Smooth muscle cell of the umbilical artery (primary cell): ENCODE measurements around the gene HOXB3. TPM values are rescaled to one million over a fixed set of nuclear protein-coding genes. Genes with fewer than 3 reads are reported as not detected.

ENCODE experiments used
- total RNA-seq: library from RNA; depleted of rRNA; stranded (reverse); fragments of >200 nt; gene quantifications from 2 replicates; pipeline ENCODE4 v1.2.3, GENCODE V29; 2014

The HOXB3 gene
- total RNA-seq = 5.6 and 8.4 TPM in 2 replicates

GRCh38 chr17:48589831-48590606 is at the start of gene HOXB3:
TSS of gene HOXB3 (minus strand) at chr17:48590241. CDS start at chr17:48552474, 37,767 bp downstream.

GRCh38 chr17:48626245-48627117 is 36.4 kb upstream of the HOXB3 start, which contains the start of gene HOXB9:
TSS of gene HOXB9 (minus strand) at chr17:48626358. CDS start at chr17:48626269, 89 bp downstream.

GRCh38 chr17:48615047-48615962 is 25.3 kb upstream of the HOXB3 start, which contains the start of gene HOXB8:
TSS of gene HOXB8 (minus strand) at chr17:48615292. CDS start at chr17:48614704, 588 bp downstream.

GRCh38 chr17:48610282-48611211 is 20.5 kb upstream of the HOXB3 start, which contains the start of gene HOXB7:
TSS of gene HOXB7 (minus strand) at chr17:48611017. CDS start at chr17:48610918, 99 bp downstream.

GRCh38 chr17:48604770-48605329 is 14.8 kb upstream of the HOXB3 start, which contains the start of gene HOXB6:
TSS of gene HOXB6 (minus strand) at chr17:48604986. CDS start at chr17:48598150, 6,836 bp downstream.

DNA sequence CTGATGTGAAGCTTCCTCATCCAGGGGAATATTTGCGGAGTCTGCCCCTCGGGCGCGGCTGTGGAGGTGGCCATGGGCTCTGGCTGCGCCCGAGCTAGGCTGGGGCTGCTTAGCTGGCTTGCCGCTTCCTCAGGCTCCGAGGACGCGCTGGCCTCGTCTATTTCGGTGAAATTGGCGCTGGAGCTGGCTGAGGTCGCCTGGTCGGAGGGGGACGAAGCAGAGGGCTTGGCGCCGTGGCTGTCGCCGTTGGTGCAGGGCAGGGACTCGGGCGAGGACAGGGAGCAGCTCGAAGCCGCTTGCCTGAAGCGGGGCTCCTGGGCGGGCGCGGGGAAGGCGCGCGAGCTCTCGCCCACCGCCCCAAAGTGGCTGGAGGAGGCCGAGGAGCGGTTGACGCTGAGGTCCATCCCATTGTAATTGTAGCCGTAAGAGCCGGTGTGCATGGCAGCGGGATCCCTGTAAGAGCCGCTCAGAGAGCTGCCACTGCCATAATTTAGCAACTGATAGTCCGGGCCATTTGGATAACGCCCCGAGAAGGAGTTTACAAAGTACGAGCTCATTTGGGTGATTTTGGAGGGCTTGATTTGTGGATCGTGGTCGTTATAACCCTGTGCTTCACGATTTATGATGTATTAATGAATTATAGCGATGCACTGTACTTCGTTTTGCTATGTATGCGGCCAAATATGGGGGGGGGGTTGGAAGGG is 3.2 kb upstream of the HOXB3 start, which contains the start of gene HOXB5:
Gene HOXB5 (minus strand): TSS at position 654 of the 704 bp plus-strand sequence. CDS start 97 bp downstream, at position 557.

GRCh38 chr17:48577946-48578615 is 12.0 kb downstream of the HOXB3 start, which contains the start of gene HOXB4:
TSS of gene HOXB4 (minus strand) at chr17:48578350. CDS start at chr17:48578319, 31 bp downstream.

GRCh38 chr17:48545022-48545375 is 45.0 kb downstream of the HOXB3 start, which contains the start of gene HOXB2:
TSS of gene HOXB2 (minus strand) at chr17:48545109. CDS start at chr17:48544911, 198 bp downstream.

DNA sequence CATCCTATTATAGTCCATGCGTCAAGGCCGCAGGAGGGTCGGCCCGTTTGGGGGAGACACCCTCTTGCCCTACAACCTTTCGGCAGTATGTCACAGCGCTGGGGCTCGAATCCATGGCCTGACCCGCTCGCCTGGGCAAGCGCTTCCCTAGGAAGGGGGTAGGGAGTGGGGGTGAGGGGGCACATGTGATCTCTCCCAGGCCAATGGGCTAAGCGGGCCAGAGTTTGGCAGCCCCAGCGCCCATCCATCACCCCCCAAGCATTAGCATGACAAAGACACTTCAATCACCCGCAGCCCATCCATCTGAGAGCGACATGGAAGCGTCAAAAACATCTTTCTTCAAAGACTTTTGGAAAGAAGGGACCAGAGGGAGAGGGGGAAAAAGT is 59.2 kb downstream of the HOXB3 start, which contains the start of gene HOXB1:
Gene HOXB1 (minus strand): TSS at position 125 of the 386 bp plus-strand sequence. CDS start 107 bp downstream, at position 18.

Other genes with a start within 250 kb of the HOXB3 start
- gene SKAP1, start 160.0 kb downstream of the HOXB3 start, total RNA-seq = 0.28 TPM in 1 of 2 replicates, not detected in the other
- gene HOXB1, start 59.2 kb downstream of the HOXB3 start, total RNA-seq = not detected in 2 replicates
- gene HOXB2, start 45.1 kb downstream of the HOXB3 start, total RNA-seq = 4.5 and 7.0 TPM in 2 replicates
- 1.2 and 1.8 TPM in 2 replicates for gene HOXB4, start 11.9 kb downstream of the HOXB3 start, total RNA-seq
- 0.09 TPM in 1 of 2 replicates, not detected in the other for gene HOXB5, start 3.5 kb upstream of the HOXB3 start, total RNA-seq
- 4.8 and 5.3 TPM in 2 replicates for gene HOXB6, start 14.7 kb upstream of the HOXB3 start, total RNA-seq
- 3.3 and 3.4 TPM in 2 replicates for gene HOXB7, start 20.8 kb upstream of the HOXB3 start, total RNA-seq
- gene HOXB8, start 25.1 kb upstream of the HOXB3 start, total RNA-seq = under 0.01 and 0.97 TPM in 2 replicates
- 0.30 and 0.92 TPM in 2 replicates for gene HOXB9, start 36.1 kb upstream of the HOXB3 start, total RNA-seq
- gene PRAC1, start 132.3 kb upstream of the HOXB3 start, total RNA-seq = not detected in 2 replicates
- not detected in 2 replicates for gene PRAC2, start 132.9 kb upstream of the HOXB3 start, total RNA-seq
- under 0.01 TPM in 1 of 2 replicates, not detected in the other for gene HOXB13, start 138.5 kb upstream of the HOXB3 start, total RNA-seq
- 0.18 and 1.2 TPM in 2 replicates for gene TTLL6, start 227.0 kb upstream of the HOXB3 start, total RNA-seq
- gene CALCOCO2, start 240.8 kb upstream of the HOXB3 start, total RNA-seq = 39.2 and 62.7 TPM in 2 replicates